GM23248 (cell line): ENCODE measurements around the gene CFAP99. TPM values are rescaled to one million over a fixed set of nuclear protein-coding genes. Genes with fewer than 3 reads are reported as not detected.

ENCODE experiments used
- DNase-seq: peaks from one replicate; pipeline ENCODE4 v3.0.0-alpha.2; 2015
- H2AFZ ChIP-seq: fragments of 200-600 bp; sonication (generic); 2 replicates; pipeline ENCODE4 v1.6.1; 2016; ENCODE audit warnings: antibody characterized with exemption
- H3F3A ChIP-seq: fragments of 200-600 bp; sonication (generic); 2 replicates; pipeline ENCODE4 v1.6.1; 2016; ENCODE audit warnings: mild to moderate bottlenecking, antibody characterized with exemption, mixed run types; ENCODE audit not compliant: insufficient read depth
- H3K27ac ChIP-seq: fragments of 200-600 bp; sonication (generic); 2 replicates; pipeline ENCODE4 v1.5.1; 2016; ENCODE audit warnings: mild to moderate bottlenecking
- H3K27me3 ChIP-seq: fragments of 200-600 bp; sonication (generic); replicated peaks from 2 replicates; pipeline ENCODE4 v1.6.1; 2016; ENCODE audit warnings: mild to moderate bottlenecking; ENCODE audit not compliant: insufficient read depth
- H3K36me3 ChIP-seq: fragments of 200-600 bp; sonication (generic); 2 replicates; pipeline ENCODE4 v1.6.1; 2016; ENCODE audit warnings: low read depth, mild to moderate bottlenecking
- H3K4me1 ChIP-seq: fragments of 200-600 bp; sonication (generic); 2 replicates; pipeline ENCODE4 v1.6.1; 2016; ENCODE audit warnings: mild to moderate bottlenecking; ENCODE audit not compliant: insufficient read depth
- H3K4me2 ChIP-seq: fragments of 200-600 bp; sonication (generic); one replicate; pipeline ENCODE4 v1.6.1; 2016; ENCODE audit warnings: mild to moderate bottlenecking; ENCODE audit not compliant: unreplicated experiment
- H3K4me3 ChIP-seq: fragments of 200-600 bp; sonication (generic); 2 replicates; pipeline ENCODE4 v1.5.1; 2016; ENCODE audit warnings: mild to moderate bottlenecking
- H3K79me2 ChIP-seq: fragments of 200-600 bp; sonication (generic); 2 replicates; pipeline ENCODE4 v1.6.1; 2016; ENCODE audit warnings: mild to moderate bottlenecking; ENCODE audit not compliant: insufficient read depth
- H3K9ac ChIP-seq: fragments of 200-600 bp; sonication (generic); 2 replicates; pipeline ENCODE4 v1.6.1; 2016; ENCODE audit warnings: mild to moderate bottlenecking
- H3K9me2 ChIP-seq: fragments of 200-600 bp; sonication (generic); 2 replicates; pipeline ENCODE4 v1.6.1; 2016; ENCODE audit warnings: mixed run types, mild to moderate bottlenecking, moderate library complexity; ENCODE audit not compliant: insufficient read depth
- H3K9me3 ChIP-seq: fragments of 200-600 bp; sonication (generic); one replicate; pipeline ENCODE4 v1.6.1; 2017; ENCODE audit warnings: low read depth
- H4K20me1 ChIP-seq: fragments of 200-600 bp; sonication (generic); 2 replicates; pipeline ENCODE4 v1.6.0; 2016; ENCODE audit not compliant: insufficient read depth
- EZH2 ChIP-seq: fragments of 200-600 bp; sonication (generic); IDR thresholded peaks from 2 replicates; pipeline ENCODE4 v1.6.1; 2018; ENCODE audit warnings: antibody characterized with exemption, mild to moderate bottlenecking; ENCODE audit not compliant: insufficient read depth, poor library complexity, severe bottlenecking
- EZH2phosphoT487 ChIP-seq: fragments of 200-600 bp; sonication (generic); IDR thresholded peaks from 2 replicates; pipeline ENCODE4 v1.6.1; 2018; ENCODE audit warnings: antibody characterized with exemption, moderate library complexity, mild to moderate bottlenecking, low read depth; ENCODE audit not compliant: insufficient read depth
- WGBS, 2 experiments: methylation state at CpG; one replicate each; pipeline ENCODE4 v1.1.6; 2015 to 2017; ENCODE audit warnings: low lambda C conversion rate in 2 of 2, low coverage in 1 of 2; ENCODE audit errors: missing lambda C conversion rate in 2 of 2; 5-methylcytosine and 5-hydroxymethylcytosine counted together
- in situ Hi-C: fragments of 300-500 bp; cut with MboI; formaldehyde crosslinking; loops from 2 replicates; pipeline ENCODE4 v1.15.0; 2020
- polyA plus RNA-seq: library from polyadenylated mRNA; unstranded; fragments of >200 nt; fragmentation: Nextera tagmentation; extraction: Ambion mirVana; gene quantifications from 2 replicates; pipeline ENCODE4 v1.2.1, GENCODE V29; 2016
- total RNA-seq: library from RNA; depleted of rRNA; stranded (reverse); fragments of >200 nt; shearing (Covaris generic); gene quantifications from 2 replicates; pipeline ENCODE4 v1.2.3, GENCODE V29; 2014

Gene CFAP99
- total and polyA plus RNA-seq, 2 experiments from 2014 or later: not detected

DNA sequence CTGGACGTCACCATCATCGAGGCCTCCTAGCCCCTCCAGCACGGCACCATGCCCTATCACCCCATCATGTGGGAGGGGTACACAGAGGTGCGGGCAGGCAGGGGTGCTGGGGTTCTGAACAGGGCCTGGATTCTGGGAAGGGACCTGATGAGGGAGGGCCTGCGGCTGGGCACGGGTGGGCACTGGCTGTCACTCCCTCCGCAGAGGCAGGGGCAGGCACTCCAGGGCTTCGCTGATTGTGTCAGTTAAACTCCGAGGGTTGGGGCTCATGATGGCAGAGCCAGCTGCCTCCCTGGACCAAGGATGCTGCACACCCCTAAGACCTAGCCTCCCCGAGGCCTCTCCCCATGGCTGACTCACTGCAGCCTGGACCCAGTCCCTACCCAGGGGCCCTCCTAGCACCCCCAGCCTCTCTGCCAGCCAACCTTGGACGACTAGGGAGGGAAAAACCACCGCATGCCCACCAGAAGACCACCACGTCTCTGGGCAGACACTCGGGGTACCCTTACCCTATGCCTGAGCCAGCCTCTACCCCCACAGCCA is 46.2 kb upstream of the CFAP99 start:
- H2AFZ ChIP-seq: no peak overlapping the region
- DNase-seq: no peak
- no peaks in the 10 kb centered on the region for H4K20me1 ChIP-seq
- H3K79me2 ChIP-seq: no peaks in the 10 kb centered on the region
- no peaks in the 10 kb centered on the region for H3K27me3 ChIP-seq
- H3F3A ChIP-seq: 0 out of 2 replicates have a peak, but pooled peaks cover 1% of the 10 kb centered on the region
- no peaks in the 10 kb centered on the region for H3K9me3 ChIP-seq
- in situ Hi-C loops: no loop called here
- H3K4me3 ChIP-seq: no peak overlapping the region
- 74 to 84% methylated on average over 11 to 14 of the region's 14 CpGs for WGBS, 2 experiments
- H3K9me2 ChIP-seq: no peaks in the 10 kb centered on the region
- no peaks in the 10 kb centered on the region for H3K36me3 ChIP-seq
- H3K4me2 ChIP-seq: no peak overlapping the region
- H3K27ac ChIP-seq: no peak overlapping the region
- TF ChIP-seq EZH2phosphoT487 (no peak), EZH2 (no peak)
- no peaks in the 10 kb centered on the region for H3K4me1 ChIP-seq
- H3K9ac ChIP-seq: no peak overlapping the region

GRCh38 chr4:2373532-2373931 is 45.2 kb upstream of the CFAP99 start:
- no peak for DNase-seq
- H3K4me3 ChIP-seq: no peak overlapping the region
- whole genome bisulfite sequencing, 2 experiments: 75 to 76% methylated on average over 7 of the region's 7 CpGs
- no peak overlapping the region for H2AFZ ChIP-seq
- no peaks in the 10 kb centered on the region for H3K27me3 ChIP-seq
- H3K36me3 ChIP-seq: no peaks in the 10 kb centered on the region
- no peak overlapping the region for H3K4me2 ChIP-seq
- in situ Hi-C loops: no loop called here
- TF ChIP-seq EZH2phosphoT487 (no peak), EZH2 (no peak)
- H3K4me1 ChIP-seq: peaks cover 5% of the 10 kb centered on the region
- H3K27ac ChIP-seq: no peak overlapping the region
- H3K9me3 ChIP-seq: no peaks in the 10 kb centered on the region
- peaks cover 11% of the 10 kb centered on the region; the same call in 1 of the 2 replicates for H3F3A ChIP-seq
- no peaks in the 10 kb centered on the region for H4K20me1 ChIP-seq
- H3K79me2 ChIP-seq: no peaks in the 10 kb centered on the region
- H3K9ac ChIP-seq: no peak overlapping the region
- no peaks in the 10 kb centered on the region for H3K9me2 ChIP-seq

DNA sequence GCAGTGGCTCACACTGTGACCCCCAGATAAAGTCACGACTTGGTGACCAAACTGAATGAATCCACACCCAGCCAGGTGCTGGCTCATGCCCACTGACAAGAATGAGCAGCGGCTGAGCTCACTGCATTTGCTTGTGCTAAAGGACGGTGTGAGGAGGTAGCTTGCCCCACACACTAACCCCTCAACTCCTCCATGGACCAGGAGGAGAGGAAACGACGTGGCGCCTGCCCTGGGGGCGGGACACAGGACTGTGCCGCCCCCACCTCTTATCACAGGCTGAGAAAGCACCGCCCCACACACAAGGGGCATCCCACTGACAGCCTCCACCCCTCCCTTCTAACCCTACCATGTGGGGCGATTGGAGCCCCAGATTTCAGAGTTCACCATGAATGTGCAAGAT is 43.3 kb upstream of the CFAP99 start:
- no peak overlapping the region for H3K9ac ChIP-seq
- TF ChIP-seq EZH2 (no peak), EZH2phosphoT487 (no peak)
- DNase-seq: no peak
- H3K27ac ChIP-seq: no peak overlapping the region
- no peak overlapping the region for H2AFZ ChIP-seq
- H3F3A ChIP-seq: peaks cover 15% of the 10 kb centered on the region; the same call in 1 of the 2 replicates
- H3K4me1 ChIP-seq: peaks cover 10% of the 10 kb centered on the region
- H3K27me3 ChIP-seq: no peaks in the 10 kb centered on the region
- H3K9me2 ChIP-seq: no peaks in the 10 kb centered on the region
- no peak overlapping the region for H3K4me2 ChIP-seq
- H3K4me3 ChIP-seq: no peak overlapping the region
- in situ Hi-C loops: no loop called here
- no peaks in the 10 kb centered on the region for H3K36me3 ChIP-seq
- no peaks in the 10 kb centered on the region for H3K79me2 ChIP-seq
- no peaks in the 10 kb centered on the region for H4K20me1 ChIP-seq
- no peaks in the 10 kb centered on the region for H3K9me3 ChIP-seq
- WGBS, 2 experiments: 77 to 86% methylated on average over 10 of the region's 10 CpGs

GRCh38 chr4:2377241-2377640 is 41.5 kb upstream of the CFAP99 start:
- no peaks in the 10 kb centered on the region for H3K27me3 ChIP-seq
- no peak for TF ChIP-seq EZH2
- no peak overlapping the region for H3K4me2 ChIP-seq
- H3K4me3 ChIP-seq: no peak overlapping the region
- whole genome bisulfite sequencing, 2 experiments: 75 to 78% methylated on average over 14 of the region's 14 CpGs
- H3K27ac ChIP-seq: no peak overlapping the region
- no peak overlapping the region for H3K9ac ChIP-seq
- peaks cover 10% of the 10 kb centered on the region for H3K4me1 ChIP-seq
- no peak overlapping the region for H2AFZ ChIP-seq
- H3K9me3 ChIP-seq: no peaks in the 10 kb centered on the region
- DNase-seq: no peak
- no peaks in the 10 kb centered on the region for H3K36me3 ChIP-seq
- H3F3A ChIP-seq: peaks cover 15% of the 10 kb centered on the region; the same call in 1 of the 2 replicates
- no peaks in the 10 kb centered on the region for H3K79me2 ChIP-seq
- H3K9me2 ChIP-seq: no peaks in the 10 kb centered on the region
- in situ Hi-C loops: no loop called here
- H4K20me1 ChIP-seq: no peaks in the 10 kb centered on the region
